ENCODE measurements around the gene GLI2.

- TF ChIP-seq CTCF (IDR thresholded peaks at IDR 0.05; ENCODE audit: low read length) = no peak
- TF ChIP-seq EZH2phosphoT487 (IDR thresholded peaks at IDR 0.05; ENCODE audit: low read length) = no peak
Observed at GRCh38 chr2:120715941-120716340, 19.7 kb upstream of the GLI2 start.

Data from MM.1S (cell line).